ENCODE results near the gene CGB5. TPM values are rescaled to one million over a fixed set of nuclear protein-coding genes. Genes with fewer than 3 reads are reported as not detected.
"Not testable (repeated sequence)": the region's sequence is repeated elsewhere in the genome, so short reads cannot be mapped to it uniquely, and the experiment has no call there.

Gene CGB5
- not detected for total RNA-seq

DNA sequence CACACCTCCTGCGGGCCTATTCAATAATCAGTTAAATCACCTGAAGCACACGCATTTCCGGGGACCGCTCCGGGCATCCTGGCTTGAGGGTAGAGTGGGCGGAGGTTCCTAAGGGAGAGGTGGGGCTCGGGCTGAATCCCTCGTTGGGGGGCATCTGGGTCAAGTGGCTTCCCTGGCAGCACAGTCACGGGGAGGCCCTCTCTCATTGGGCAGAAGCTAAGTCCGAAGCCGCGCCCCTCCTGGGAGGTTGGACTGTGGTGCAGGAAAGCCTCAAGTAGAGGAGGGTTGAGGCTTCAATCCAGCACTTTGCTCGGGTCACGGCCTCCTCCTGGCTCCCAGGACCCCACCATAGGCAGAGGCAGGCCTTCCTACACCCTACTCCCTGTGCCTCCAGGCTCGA, at the start of gene CGB5:
Gene CGB5 (plus strand): TSS at position 301 of the 400 bp plus-strand sequence. CDS start 362 bp downstream, outside the sequence.
- not testable (repeated sequence) for ATAC-seq, H3K4me3 ChIP-seq, H3K4me1 ChIP-seq, H3K27ac ChIP-seq, H3K27me3 ChIP-seq, H3K36me3 ChIP-seq, H3K9me3 ChIP-seq
- no CpG with 5 or more reads among the region's 15 CpGs for WGBS, 2 donors (ENCODE audit: low coverage in 1 of 2)

- ATAC-seq: no peak
- Histone ChIP-seq H3K4me1 (peaks cover 0 to 46% (median 29%) of the 10 kb centered on the region in 3 donors), H3K27ac (peak overlapping the region; percentile 63 to 95 (median 94)), H3K36me3 (peaks cover 0 to 19% of the 10 kb centered on the region in 2 donors), H3K27me3 (no peaks in the 10 kb centered on the region), H3K4me3 (peak overlapping the region; percentile 31 to 66), H3K9me3 (no peaks in the 10 kb centered on the region)
- WGBS, 2 donors (ENCODE audit: low coverage in 1 of 2): 0% methylated on average over 10 to 11 of the region's 13 CpGs
- no peak for TF ChIP-seq POLR2AphosphoS5 (IDR thresholded peaks at IDR 0.05)
- TF ChIP-seq CTCF (IDR thresholded peaks at IDR 0.05): no peak
- no peak for TF ChIP-seq POLR2A (IDR thresholded peaks at IDR 0.05)
- no peak for TF ChIP-seq EP300 (IDR thresholded peaks at IDR 0.05)
Measured at GRCh38 chr19:48994035-48994386, 49.6 kb upstream of the CGB5 start.

GRCh38 chr19:48997972-48998371, 45.7 kb upstream of the CGB5 start:
- TF ChIP-seq CTCF (IDR thresholded peaks at IDR 0.05) (no peak), EP300 (IDR thresholded peaks at IDR 0.05) (no peak), POLR2AphosphoS5 (IDR thresholded peaks at IDR 0.05) (no peak), POLR2A (IDR thresholded peaks at IDR 0.05) (no peak)
- WGBS, 2 donors (ENCODE audit: low coverage in 1 of 2): no CpG with 5 or more reads among the region's 5 CpGs
- no peaks in the 10 kb centered on the region for H3K9me3 ChIP-seq
- ATAC-seq: no peak
- H3K27me3 ChIP-seq: no peaks in the 10 kb centered on the region
- peaks cover 0 to 25% of the 10 kb centered on the region in 2 donors for H3K36me3 ChIP-seq
- no peak overlapping the region for H3K4me3 ChIP-seq
- H3K27ac ChIP-seq: no peak overlapping the region
- H3K4me1 ChIP-seq: peaks cover 0 to 19% (median 9%) of the 10 kb centered on the region in 3 donors

- no peak overlapping the region for H3K27ac ChIP-seq
- H3K36me3 ChIP-seq: peaks cover 0 to 42% of the 10 kb centered on the region in 2 donors
- ATAC-seq: no peak
- H3K9me3 ChIP-seq: no peaks in the 10 kb centered on the region
- H3K4me3 ChIP-seq: no peak overlapping the region
- H3K4me1 ChIP-seq: peaks cover 0 to 10% (median 2%) of the 10 kb centered on the region in 3 donors
- H3K27me3 ChIP-seq: no peaks in the 10 kb centered on the region
- WGBS, 2 donors (ENCODE audit: low coverage in 1 of 2): 40 to 53% methylated on average over 3 to 9 of the region's 16 CpGs
- TF ChIP-seq POLR2A (IDR thresholded peaks at IDR 0.05): no peak
- peak in 3 of 4 experiments; percentile 38 to 61 (median 43) for TF ChIP-seq CTCF (IDR thresholded peaks at IDR 0.05)
- TF ChIP-seq POLR2AphosphoS5 (IDR thresholded peaks at IDR 0.05): no peak
- TF ChIP-seq EP300 (IDR thresholded peaks at IDR 0.05): no peak
Measured at GRCh38 chr19:48999481-49000325, 43.9 kb upstream of the CGB5 start.

GRCh38 chr19:49004133-49004532, 39.5 kb upstream of the CGB5 start:
- no peak for ATAC-seq

More at GRCh38 chr19:49004133-49004532, 39.5 kb upstream of the CGB5 start:
- TF ChIP-seq EP300 (IDR thresholded peaks at IDR 0.05): no peak
- TF ChIP-seq POLR2A (IDR thresholded peaks at IDR 0.05): no peak
- no peak for TF ChIP-seq POLR2AphosphoS5 (IDR thresholded peaks at IDR 0.05)
- TF ChIP-seq CTCF (IDR thresholded peaks at IDR 0.05): no peak
- peaks cover 0 to 83% of the 10 kb centered on the region in 2 donors for H3K36me3 ChIP-seq
- no peaks in the 10 kb centered on the region for H3K4me1 ChIP-seq
- H3K9me3 ChIP-seq: no peaks in the 10 kb centered on the region
- no peak overlapping the region for H3K27ac ChIP-seq
- WGBS, 2 donors (ENCODE audit: low coverage in 1 of 2): 94% methylated on average over 8 of the region's 15 CpGs; no CpG with 5 or more reads in 1 of the 2 donors
- H3K27me3 ChIP-seq: no peaks in the 10 kb centered on the region
- H3K4me3 ChIP-seq: no peak overlapping the region

All from gastroesophageal sphincter (tissue), 4 donors.